Parathyroid adenoma (tissue), 2 donors: ENCODE results near the gene CHTF18.

Experiments
- H2AFZ ChIP-seq: fragments of 300-600 bp; sonication (generic); one replicate; pipeline ENCODE4 v1.7.0; 2017; ENCODE audit warnings: antibody characterized with exemption, mild to moderate bottlenecking
- H3K27ac ChIP-seq: fragments of 300-600 bp; sonication (generic); one replicate; pipeline ENCODE4 v1.7.0; 2017
- H3K27me3 ChIP-seq: fragments of 300-600 bp; sonication (generic); one replicate; pipeline ENCODE4 v1.7.0; 2017; ENCODE audit warnings: low read length; ENCODE audit not compliant: control insufficient read depth, insufficient read depth
- H3K36me3 ChIP-seq: fragments of 300-600 bp; sonication (generic); one replicate; pipeline ENCODE4 v1.7.0; 2017; ENCODE audit warnings: low read length; ENCODE audit not compliant: control insufficient read depth, insufficient read depth
- H3K4me1 ChIP-seq: fragments of 300-600 bp; sonication (generic); one replicate; pipeline ENCODE4 v1.7.0; 2017; ENCODE audit warnings: control low read depth
- H3K4me2 ChIP-seq: fragments of 300-600 bp; sonication (generic); one replicate; pipeline ENCODE4 v1.7.0; 2017; ENCODE audit warnings: low read length
- H3K4me3 ChIP-seq: fragments of 300-600 bp; sonication (generic); one replicate; pipeline ENCODE4 v1.7.0; 2017; ENCODE audit warnings: low read depth, low read length
- H3K79me2 ChIP-seq: fragments of 300-600 bp; sonication (generic); one replicate; pipeline ENCODE4 v1.7.0; 2017; ENCODE audit warnings: control low read depth
- H3K9ac ChIP-seq: fragments of 300-600 bp; sonication (generic); one replicate; pipeline ENCODE4 v1.7.0; 2017; ENCODE audit warnings: mild to moderate bottlenecking
- H3K9me3 ChIP-seq: fragments of 300-600 bp; sonication (generic); one replicate; pipeline ENCODE4 v1.7.0; 2017; ENCODE audit warnings: low read length; ENCODE audit not compliant: control insufficient read depth
- TF ChIP-seq, protein P1 (sequence below): fragments of 300-600 bp; sonication (generic); IDR thresholded peaks from one replicate; pipeline ENCODE4 v1.7.0; 2017; ENCODE audit warnings: antibody characterized with exemption, mild to moderate bottlenecking
- donor health status: primary hyperparathyroidism.

Gene CHTF18

DNA sequence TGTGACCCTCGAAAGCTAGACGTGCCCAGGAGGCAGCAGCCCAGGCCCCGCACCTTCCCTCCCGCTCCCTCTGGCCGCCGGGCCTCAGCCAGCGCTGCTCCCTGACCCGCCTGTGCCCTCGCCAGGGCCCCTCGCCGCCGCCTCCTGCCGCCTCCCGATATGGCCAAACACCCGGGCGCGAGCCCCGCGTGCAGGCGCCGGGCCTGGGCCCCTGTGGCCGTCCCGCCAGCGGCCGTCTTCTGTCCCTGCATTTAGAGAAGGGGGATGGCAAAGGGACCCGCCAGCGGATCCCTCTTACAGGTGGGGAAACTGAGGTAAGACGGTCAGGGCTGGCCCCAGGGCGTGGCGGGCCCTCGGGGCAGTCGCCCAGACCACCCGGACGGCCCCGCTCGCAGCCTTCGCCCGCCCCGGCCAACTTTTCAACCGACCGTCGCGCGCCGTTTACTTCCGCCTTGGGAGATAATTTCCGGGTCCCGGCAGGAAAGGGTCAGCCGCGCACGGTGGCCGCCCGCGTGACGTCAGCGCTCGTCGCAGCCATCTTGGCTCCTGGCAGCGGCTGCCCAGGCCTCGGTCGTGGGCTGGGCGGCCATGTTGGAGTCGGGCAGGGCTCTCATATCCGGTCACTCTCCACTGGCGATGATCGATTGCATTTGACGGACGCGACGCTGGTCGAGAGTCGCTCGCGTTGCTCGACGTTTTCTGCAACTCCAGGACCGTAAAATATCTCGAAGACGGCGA lies 19.1 kb downstream of the CHTF18 start:
- H3K4me1 ChIP-seq, result peaks cover 2% of the 10 kb centered on the region
- no peaks in the 10 kb centered on the region for H3K9me3 ChIP-seq
- peak overlapping the region; percentile 96 for H2AFZ ChIP-seq
- H3K9ac ChIP-seq, result peak overlapping the region; percentile 89
- peak overlapping the region; percentile 85 for H3K4me3 ChIP-seq
- TF ChIP-seq, protein P1, sequence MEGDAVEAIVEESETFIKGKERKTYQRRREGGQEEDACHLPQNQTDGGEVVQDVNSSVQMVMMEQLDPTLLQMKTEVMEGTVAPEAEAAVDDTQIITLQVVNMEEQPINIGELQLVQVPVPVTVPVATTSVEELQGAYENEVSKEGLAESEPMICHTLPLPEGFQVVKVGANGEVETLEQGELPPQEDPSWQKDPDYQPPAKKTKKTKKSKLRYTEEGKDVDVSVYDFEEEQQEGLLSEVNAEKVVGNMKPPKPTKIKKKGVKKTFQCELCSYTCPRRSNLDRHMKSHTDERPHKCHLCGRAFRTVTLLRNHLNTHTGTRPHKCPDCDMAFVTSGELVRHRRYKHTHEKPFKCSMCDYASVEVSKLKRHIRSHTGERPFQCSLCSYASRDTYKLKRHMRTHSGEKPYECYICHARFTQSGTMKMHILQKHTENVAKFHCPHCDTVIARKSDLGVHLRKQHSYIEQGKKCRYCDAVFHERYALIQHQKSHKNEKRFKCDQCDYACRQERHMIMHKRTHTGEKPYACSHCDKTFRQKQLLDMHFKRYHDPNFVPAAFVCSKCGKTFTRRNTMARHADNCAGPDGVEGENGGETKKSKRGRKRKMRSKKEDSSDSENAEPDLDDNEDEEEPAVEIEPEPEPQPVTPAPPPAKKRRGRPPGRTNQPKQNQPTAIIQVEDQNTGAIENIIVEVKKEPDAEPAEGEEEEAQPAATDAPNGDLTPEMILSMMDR, result no peak
- H3K27me3 ChIP-seq, result no peaks in the 10 kb centered on the region
- H3K79me2 ChIP-seq, result no peaks in the 10 kb centered on the region
- peak overlapping the region; percentile 87 for H3K27ac ChIP-seq
- H3K4me2 ChIP-seq, result peak overlapping the region; percentile 92
- H3K36me3 ChIP-seq, result no peaks in the 10 kb centered on the region

DNA sequence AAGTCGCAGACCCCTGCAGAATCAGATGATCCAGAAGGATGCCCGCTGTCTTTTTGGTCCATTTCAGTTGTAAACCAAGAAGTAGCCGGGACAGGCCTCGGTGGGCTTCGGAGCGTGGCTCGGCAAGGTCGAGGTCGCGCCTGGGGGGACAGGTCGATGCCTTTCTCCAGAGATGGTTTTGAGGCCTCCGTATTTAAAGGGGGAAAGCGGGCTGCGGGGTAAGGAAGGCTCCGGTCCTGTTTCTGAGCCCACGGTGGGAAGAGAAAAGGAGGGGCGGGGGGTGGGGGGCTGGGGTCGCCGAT lies 19.6 kb downstream of the CHTF18 start:
- Histone ChIP-seq H3K27ac (no peak overlapping the region), H3K9me3 (no peaks in the 10 kb centered on the region), H3K4me3 (peak overlapping the region; percentile 85), H3K4me2 (peak overlapping the region; percentile 86), H2AFZ (peak overlapping the region; percentile 96), H3K9ac (no peak overlapping the region), H3K79me2 (no peaks in the 10 kb centered on the region), H3K27me3 (no peaks in the 10 kb centered on the region), H3K4me1 (peaks cover 2% of the 10 kb centered on the region), H3K36me3 (no peaks in the 10 kb centered on the region)
- TF ChIP-seq, protein P1, result no peak

DNA sequence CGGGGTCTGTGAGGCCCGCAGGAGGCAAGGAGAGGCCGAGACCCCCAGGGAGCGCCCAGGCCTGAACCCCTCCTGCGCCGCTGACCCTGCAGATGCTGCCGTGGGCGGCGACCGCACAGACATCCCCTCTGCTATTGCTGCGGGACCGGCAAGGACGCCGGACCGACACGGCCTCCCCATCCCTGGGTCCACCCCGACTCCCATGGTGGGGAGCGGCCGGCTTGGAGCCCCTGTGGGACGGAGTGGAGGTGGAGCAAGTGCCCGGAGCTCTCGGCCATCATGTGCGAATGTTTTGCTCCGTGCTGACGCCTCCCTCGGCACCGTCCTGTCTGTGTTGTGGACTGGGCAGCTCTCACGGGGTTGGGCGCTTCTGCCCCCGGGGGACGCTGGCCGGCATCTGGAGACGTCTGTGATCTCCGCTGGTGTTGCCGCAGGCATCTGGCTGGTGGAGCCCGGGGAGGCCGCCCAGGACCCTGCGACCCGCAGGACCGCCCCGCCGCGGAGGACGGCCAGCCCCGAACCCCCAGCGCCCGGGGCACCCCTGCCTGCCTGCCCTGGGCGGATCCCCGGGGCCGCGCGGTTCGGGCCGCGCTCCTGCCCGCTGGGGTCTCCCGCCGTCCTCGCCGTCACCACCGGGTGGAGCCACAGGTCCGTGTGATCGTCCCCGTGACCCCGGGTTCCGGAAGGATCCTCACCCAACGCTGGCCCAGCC lies 24.9 kb downstream of the CHTF18 start:
- H3K4me3 ChIP-seq, result peak overlapping the region; percentile 22
- H3K36me3 ChIP-seq, result no peaks in the 10 kb centered on the region
- TF ChIP-seq, protein P1, result no peak
- no peaks in the 10 kb centered on the region for H3K9me3 ChIP-seq
- no peak overlapping the region for H2AFZ ChIP-seq
- H3K4me2 ChIP-seq, result peak overlapping the region; percentile 41
- no peaks in the 10 kb centered on the region for H3K27me3 ChIP-seq
- no peaks in the 10 kb centered on the region for H3K4me1 ChIP-seq
- H3K27ac ChIP-seq, result no peak overlapping the region
- no peak overlapping the region for H3K9ac ChIP-seq
- H3K79me2 ChIP-seq, result no peaks in the 10 kb centered on the region

DNA sequence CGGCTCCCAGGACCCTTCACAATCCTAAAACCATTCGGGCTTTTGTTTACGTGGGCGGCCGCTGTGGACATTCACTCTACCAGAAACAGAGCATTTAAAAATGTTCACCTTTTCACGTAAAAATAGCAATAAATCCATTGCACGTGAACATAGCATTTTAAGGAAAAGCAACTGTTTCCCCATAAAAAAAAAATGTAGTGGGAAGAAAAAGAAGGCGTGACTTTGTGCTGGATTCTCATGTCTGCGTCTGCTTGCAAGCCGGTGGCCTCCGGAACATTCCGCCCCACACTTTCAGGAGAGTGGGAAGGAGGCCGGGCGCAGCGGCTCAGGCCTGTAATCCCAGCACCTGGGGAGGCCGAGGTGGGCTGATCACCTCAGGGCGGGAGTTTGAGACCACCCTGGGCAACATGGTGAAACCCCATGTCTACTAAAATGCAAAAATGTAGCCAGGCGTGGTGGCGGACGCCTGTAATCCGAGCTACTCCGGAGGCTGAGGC lies 25.5 kb downstream of the CHTF18 start:
- Histone ChIP-seq H3K4me2 (no peak overlapping the region), H2AFZ (no peak overlapping the region), H3K27me3 (no peaks in the 10 kb centered on the region), H3K27ac (no peak overlapping the region), H3K9me3 (no peaks in the 10 kb centered on the region), H3K9ac (no peak overlapping the region), H3K79me2 (no peaks in the 10 kb centered on the region), H3K36me3 (no peaks in the 10 kb centered on the region), H3K4me1 (no peaks in the 10 kb centered on the region), H3K4me3 (no peak overlapping the region)
- TF ChIP-seq, protein P1, result no peak
